H1 (cell line): ENCODE results near the gene SMARCAL1. TPM values are rescaled to one million over a fixed set of nuclear protein-coding genes. Genes with fewer than 3 reads are reported as not detected.

Source experiments
- ZNF274 ChIP-seq: IDR thresholded peaks from 2 replicates; pipeline ENCODE4 v1.7.0; 2012; ENCODE audit warnings: low read length, borderline replicate concordance; ENCODE audit errors: extremely low read depth
- polyA plus RNA-seq, 7 experiments: library from polyadenylated mRNA; depleted of rRNA in 3 of 7; stranded (reverse) in 5 of 7; unstranded in 2 of 7; fragments of >200 nt in 5 of 7; fragments of 200-250 nt in 2 of 7; gene quantifications; 1 replicate in 5 of 7; 2 replicates in 1 of 7; 4 replicates in 1 of 7; pipeline versions ENCODE4 v1.2.1 to v1.2.3, GENCODE V29; 2011 to 2013; ENCODE audit warnings: missing spikeins in 2 of 7, mixed read lengths in 2 of 7
- total RNA-seq: library from RNA; stranded (reverse); fragmentation: NEBNext Ultra II Directional; extraction: Animal tissue kit (Norgen Biotek cat#: 25700); gene quantifications from 2 replicates; pipeline ENCODE4 v1.2.1, GENCODE V29; 2021

SMARCAL1 gene
- total and polyA plus RNA-seq, 2 of the 8 experiments (the other 6 are each of a cell fraction or from before 2014, with no cell fraction given): 17.6 to 17.9 TPM

DNA sequence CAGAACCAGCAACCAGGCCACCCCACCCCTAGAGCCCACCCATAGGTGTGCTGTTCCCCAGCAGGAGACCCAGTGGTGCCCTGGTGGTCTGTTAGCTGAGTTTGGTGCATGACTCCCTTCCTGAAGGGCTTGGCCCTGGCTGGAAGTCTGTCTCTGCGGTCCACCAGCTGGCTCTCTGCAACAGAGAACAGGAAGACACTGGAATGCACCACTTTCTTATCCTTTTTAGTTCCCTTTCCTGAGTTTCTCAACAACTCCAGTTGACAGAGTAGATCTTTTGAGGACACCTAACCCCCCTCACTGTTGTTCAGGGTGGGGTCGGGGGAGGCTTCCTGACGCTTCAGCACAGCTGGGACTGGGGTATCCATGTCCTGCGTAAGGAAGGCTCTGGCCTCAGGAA is 74.4 kb downstream of the SMARCAL1 start (continued):
- TF ChIP-seq ZNF274: no peak
